Sigmoid colon (tissue), 7 donors: ENCODE data around the gene AP4S1. TPM values are rescaled to one million over a fixed set of nuclear protein-coding genes. Genes with fewer than 3 reads are reported as not detected.

ENCODE experiments used
- DNase-seq: peaks from one replicate; pipeline ENCODE4 v3.0.0-alpha.2; 2019
- H3K27ac ChIP-seq, 4 donors: fragments of 200-600 bp; sonication (generic); one replicate each; pipeline ENCODE4 v1.5.1; 2016 to 2019; ENCODE audit warnings: mild to moderate bottlenecking in 1 of 4
- H3K27me3 ChIP-seq, 3 donors: fragments of 200-600 bp; sonication (generic); one replicate each; pipeline ENCODE4 v1.5.1; 2019; ENCODE audit warnings: mild to moderate bottlenecking in 1 of 3
- H3K36me3 ChIP-seq, 4 donors: fragments of 200-600 bp; sonication (generic); one replicate each; pipeline ENCODE4 v1.5.1; 2016 to 2019
- H3K4me1 ChIP-seq, 4 donors: fragments of 200-600 bp; sonication (generic); one replicate each; pipeline ENCODE4 v1.5.1; 2017 to 2019
- H3K4me3 ChIP-seq, 4 donors: fragments of 200-600 bp; sonication (generic); one replicate each; pipeline ENCODE4 v1.5.1; 2017 to 2019; ENCODE audit warnings: mild to moderate bottlenecking in 2 of 4, moderate library complexity in 1 of 4
- H3K9me3 ChIP-seq, 4 donors: fragments of 200-600 bp in 3 of 4; sonication (generic) in 3 of 4; one replicate each; pipeline versions ENCODE4 v1.5.1 to v1.6.1; 2013 to 2019
- EP300 ChIP-seq, 4 donors: sonication (generic); formaldehyde crosslinking; IDR thresholded peaks; one replicate each; pipeline ENCODE4 v1.6.1; 2017; ENCODE audit warnings: antibody characterized with exemption in 4 of 4
- POLR2A ChIP-seq, 2 donors: fragments of 450-650 bp; IDR thresholded peaks; one replicate each; pipeline ENCODE4 v1.6.1; 2016; ENCODE audit warnings: antibody characterized with exemption in 2 of 2, mild to moderate bottlenecking in 2 of 2, moderate library complexity in 2 of 2
- POLR2AphosphoS5 ChIP-seq, 4 donors: sonication (generic); formaldehyde crosslinking; IDR thresholded peaks; one replicate each; pipeline ENCODE4 v1.6.1; 2017; ENCODE audit warnings: antibody characterized with exemption in 4 of 4
- WGBS, 2 donors: extraction: QIAGEN DNeasy Blood & Tissue Kit; methylation state at CpG; one replicate each; pipeline ENCODE4 v1.1.7; 2013; 5-methylcytosine and 5-hydroxymethylcytosine counted together
- intact Hi-C: fragments of 100-400 bp; cut with DNase I; formaldehyde crosslinking; loops from one replicate; pipeline ENCODE4 v1.15.1; 2023
- polyA plus RNA-seq, 3 donors: library from polyadenylated mRNA; stranded (reverse); fragments of 200-250 nt; gene quantifications; one replicate each; pipeline ENCODE4 v1.2.3, GENCODE V29; 2013
- total RNA-seq, 4 donors: library from RNA; depleted of rRNA; stranded (reverse); fragments of >200 nt; gene quantifications; one replicate each; pipeline ENCODE4 v1.1.0, GENCODE V29; 2016
- TF ChIP-seq, protein P1 (sequence below), 4 experiments: fragments of 450-650 bp in 3 of 4; fragments of 200-600 bp in 1 of 4; IDR thresholded peaks; one replicate each; pipeline ENCODE4 v1.5.1; 2016 to 2019; ENCODE audit warnings: antibody characterized with exemption in 4 of 4, mild to moderate bottlenecking in 3 of 4, moderate library complexity in 2 of 4
- donor health status: healthy with polysubstance abuse.
- donor health status: Bipolar disorder and iron deficiency.
- donor health status: healthy.

AP4S1 gene
- total and polyA plus RNA-seq, 7 donors: 4.8 to 29.1 (median 13.8) TPM

DNA sequence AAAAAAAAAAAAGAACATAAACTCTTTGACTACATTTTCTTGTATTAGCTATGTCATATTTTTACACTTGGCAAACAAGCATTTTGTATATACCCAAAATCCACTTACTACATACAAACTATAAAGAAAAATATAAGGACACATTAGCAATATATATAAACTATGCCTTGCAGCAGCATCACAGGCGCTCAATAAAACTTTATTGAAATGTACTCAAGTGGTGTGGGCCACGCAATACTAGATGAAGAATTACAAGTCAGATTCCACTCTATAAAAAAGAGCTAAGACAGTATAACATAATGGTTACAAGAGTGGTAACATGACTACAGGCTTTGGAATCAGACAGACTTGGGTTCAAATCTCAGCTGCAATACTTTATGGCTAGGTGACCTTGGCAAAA lies 3.1 kb upstream of the AP4S1 start:
- DNase-seq: no peak
- TF ChIP-seq, protein P1, sequence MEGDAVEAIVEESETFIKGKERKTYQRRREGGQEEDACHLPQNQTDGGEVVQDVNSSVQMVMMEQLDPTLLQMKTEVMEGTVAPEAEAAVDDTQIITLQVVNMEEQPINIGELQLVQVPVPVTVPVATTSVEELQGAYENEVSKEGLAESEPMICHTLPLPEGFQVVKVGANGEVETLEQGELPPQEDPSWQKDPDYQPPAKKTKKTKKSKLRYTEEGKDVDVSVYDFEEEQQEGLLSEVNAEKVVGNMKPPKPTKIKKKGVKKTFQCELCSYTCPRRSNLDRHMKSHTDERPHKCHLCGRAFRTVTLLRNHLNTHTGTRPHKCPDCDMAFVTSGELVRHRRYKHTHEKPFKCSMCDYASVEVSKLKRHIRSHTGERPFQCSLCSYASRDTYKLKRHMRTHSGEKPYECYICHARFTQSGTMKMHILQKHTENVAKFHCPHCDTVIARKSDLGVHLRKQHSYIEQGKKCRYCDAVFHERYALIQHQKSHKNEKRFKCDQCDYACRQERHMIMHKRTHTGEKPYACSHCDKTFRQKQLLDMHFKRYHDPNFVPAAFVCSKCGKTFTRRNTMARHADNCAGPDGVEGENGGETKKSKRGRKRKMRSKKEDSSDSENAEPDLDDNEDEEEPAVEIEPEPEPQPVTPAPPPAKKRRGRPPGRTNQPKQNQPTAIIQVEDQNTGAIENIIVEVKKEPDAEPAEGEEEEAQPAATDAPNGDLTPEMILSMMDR (IDR thresholded peaks at IDR 0.05): no peak
- TF ChIP-seq POLR2AphosphoS5 (IDR thresholded peaks at IDR 0.05) (no peak), POLR2A (IDR thresholded peaks at IDR 0.05) (no peak), EP300 (IDR thresholded peaks at IDR 0.05) (no peak)
- WGBS, 2 donors: 65 to 89% methylated on average over 2 of the region's 2 CpGs
- Histone ChIP-seq H3K4me3 (no peak overlapping the region), H3K9me3 (no peaks in the 10 kb centered on the region), H3K36me3 (peaks cover 0 to 18% (median 0%) of the 10 kb centered on the region in 4 donors), H3K27ac (peak overlapping the region in 1 of 4 donors; percentile 4), H3K27me3 (no peaks in the 10 kb centered on the region), H3K4me1 (peaks cover 0 to 49% (median 28%) of the 10 kb centered on the region in 4 donors)
- intact Hi-C loops: no loop called here

DNA sequence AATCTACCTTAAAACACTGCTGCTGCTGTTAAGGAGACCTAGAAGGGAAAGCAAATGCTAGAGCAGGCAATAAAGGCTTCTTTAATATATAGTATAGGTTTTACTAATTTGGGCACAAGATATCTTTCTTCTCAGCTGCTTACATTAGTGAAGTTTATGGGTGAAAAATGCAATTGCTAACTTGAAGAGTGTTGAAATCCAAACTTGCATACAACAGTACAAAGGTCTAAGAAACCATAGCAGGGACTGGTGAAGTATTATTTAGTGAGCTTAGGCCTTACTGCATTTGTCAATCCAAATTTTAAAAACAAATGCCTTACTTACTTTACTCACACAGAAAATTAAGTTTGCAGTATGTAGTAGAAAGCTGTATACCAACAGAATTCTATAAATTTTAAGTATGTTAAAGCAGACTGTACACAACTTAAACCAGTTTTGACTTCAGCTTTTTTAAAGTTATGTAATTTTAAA lies 1.4 kb upstream of the AP4S1 start:
- H3K27me3 ChIP-seq: no peaks in the 10 kb centered on the region
- H3K4me1 ChIP-seq: peaks cover 0 to 44% (median 28%) of the 10 kb centered on the region in 4 donors
- peaks cover 0 to 13% (median 0%) of the 10 kb centered on the region in 4 donors for H3K36me3 ChIP-seq
- TF ChIP-seq EP300 (IDR thresholded peaks at IDR 0.05) (no peak), POLR2AphosphoS5 (IDR thresholded peaks at IDR 0.05) (no peak), POLR2A (IDR thresholded peaks at IDR 0.05) (no peak)
- TF ChIP-seq, protein P1 (IDR thresholded peaks at IDR 0.05): no peak
- intact Hi-C loops: loop anchor here (2.0 kb wide), 1 partner anchor 43 kb away; no protein-coding TSS in a partner anchor
- H3K4me3 ChIP-seq: peak overlapping the region in 3 of 4 donors; percentile 84 to 99 (median 98)
- H3K9me3 ChIP-seq: no peaks in the 10 kb centered on the region
- H3K27ac ChIP-seq: peak overlapping the region; percentile 99 to 100 (median 100)
- no peak for DNase-seq

DNA sequence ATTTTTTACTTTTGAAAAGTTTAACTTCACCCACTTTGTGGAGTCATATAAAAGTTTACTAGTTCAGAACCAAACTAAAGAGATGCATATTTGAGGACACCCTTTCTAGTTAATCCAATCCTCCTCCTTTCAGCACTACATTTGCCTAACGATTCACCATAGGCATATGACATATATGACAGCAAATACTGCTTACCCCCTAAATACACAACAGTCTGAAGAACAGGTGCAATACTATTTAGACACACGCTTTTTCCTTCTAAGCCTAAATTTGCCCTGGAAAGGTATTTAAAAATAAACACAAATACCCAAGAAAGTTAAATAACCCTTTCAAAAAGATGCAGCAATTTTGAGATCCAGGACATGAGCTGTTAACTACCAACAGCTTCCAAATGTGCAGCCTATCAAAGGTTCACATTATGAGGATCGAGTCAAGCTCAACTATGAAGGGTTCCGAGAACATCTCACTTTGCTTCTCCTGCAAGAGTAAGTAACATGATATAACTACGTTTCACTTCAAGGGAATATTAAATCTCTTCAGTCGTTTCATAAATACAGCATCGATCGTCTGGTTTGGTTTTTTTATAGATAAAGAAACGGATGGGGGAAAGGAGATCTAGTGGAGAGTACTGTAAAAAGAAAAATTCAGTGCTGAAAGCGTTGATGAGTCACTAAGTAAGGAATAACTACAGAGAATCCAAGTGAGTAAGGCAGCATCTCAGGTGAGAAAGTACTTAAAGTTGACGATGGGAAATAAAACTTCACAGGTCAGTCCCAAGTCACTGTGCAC lies 677 bp upstream of the AP4S1 start:
- WGBS, 2 donors: 1 to 10% methylated on average over 11 of the region's 11 CpGs
- intact Hi-C loops: loop anchor here (2.0 kb wide), 1 partner anchor 44 kb away; no protein-coding TSS in a partner anchor
- peak overlapping the region; percentile 99 to 100 (median 100) for H3K27ac ChIP-seq
- no peaks in the 10 kb centered on the region for H3K9me3 ChIP-seq
- DNase-seq: no peak
- H3K36me3 ChIP-seq: peaks cover 0 to 7% (median 0%) of the 10 kb centered on the region in 4 donors
- no peaks in the 10 kb centered on the region for H3K27me3 ChIP-seq
- H3K4me3 ChIP-seq: peak overlapping the region; percentile 84 to 99 (median 98)
- H3K4me1 ChIP-seq: peaks cover 0 to 39% (median 26%) of the 10 kb centered on the region in 4 donors
- TF ChIP-seq POLR2A (IDR thresholded peaks at IDR 0.05): no peak
- TF ChIP-seq, protein P1 (IDR thresholded peaks at IDR 0.05): no peak
- TF ChIP-seq EP300 (IDR thresholded peaks at IDR 0.05): no peak
- no peak for TF ChIP-seq POLR2AphosphoS5 (IDR thresholded peaks at IDR 0.05)

DNA sequence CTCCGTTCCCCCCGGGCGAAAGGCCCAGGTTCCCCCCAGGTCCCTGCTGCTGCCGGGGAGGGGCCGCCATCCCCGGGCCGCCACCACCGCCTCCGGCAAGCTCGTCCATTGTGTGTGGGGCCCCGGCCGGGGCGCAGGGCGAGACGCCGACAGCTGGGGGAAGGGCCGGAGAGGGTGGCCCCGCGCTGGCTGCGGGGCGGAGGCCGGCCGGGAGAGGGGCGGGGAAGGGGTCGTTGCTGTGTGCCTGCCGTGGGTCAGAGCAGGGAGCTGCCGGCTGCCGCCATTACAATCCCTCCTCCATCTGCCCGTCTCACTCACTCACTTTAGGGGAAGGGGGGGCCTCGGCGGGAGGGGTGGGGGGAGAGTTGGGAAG lies 614 bp downstream of the AP4S1 start, which contains the start of gene STRN3:
Gene STRN3 (minus strand): TSS at position 303 of the 373 bp plus-strand sequence. CDS start 194 bp downstream, at position 109.
- Histone ChIP-seq H3K9me3 (no peaks in the 10 kb centered on the region), H3K27me3 (no peaks in the 10 kb centered on the region)

More for the DNA sequence above, 614 bp downstream of the AP4S1 start, which contains the start of gene STRN3:
- H3K27ac ChIP-seq: peak within 1 kb of the TSS; percentile 99 to 100 (median 100)
- intact Hi-C loops: no loop called here
- WGBS, 2 donors: 0 to 1% methylated on average over 31 of the region's 31 CpGs
- TF ChIP-seq EP300 (IDR thresholded peaks at IDR 0.05) (no peak), POLR2AphosphoS5 (IDR thresholded peaks at IDR 0.05) (peak in 3 of 4 donors; percentile 80 to 88 (median 87)), POLR2A (IDR thresholded peaks at IDR 0.05) (peak in 1 of 2 donors; percentile 46)
- TF ChIP-seq, protein P1 (IDR thresholded peaks at IDR 0.05): no peak
- no peaks in the 10 kb centered on the region for H3K36me3 ChIP-seq
- peaks cover 0 to 39% (median 23%) of the 10 kb centered on the region in 4 donors for H3K4me1 ChIP-seq
- H3K4me3 ChIP-seq: peak within 1 kb of the TSS; percentile 84 to 99 (median 98)
- DNase-seq: no peak
